GM19023 (cell line): ENCODE measurements around the gene MGAT5.
"Not testable (repeated sequence)": the region's sequence is repeated elsewhere in the genome, so short reads cannot be mapped to it uniquely, and the experiment has no call there.

Experiments
- ATAC-seq: cut with Tn5 transposase; IDR thresholded peaks from one replicate; pipeline ENCODE4 v1.9.1; 2021; ENCODE audit warnings: mild to moderate bottlenecking, moderate library complexity; ENCODE audit not compliant: unreplicated experiment

The MGAT5 gene

DNA sequence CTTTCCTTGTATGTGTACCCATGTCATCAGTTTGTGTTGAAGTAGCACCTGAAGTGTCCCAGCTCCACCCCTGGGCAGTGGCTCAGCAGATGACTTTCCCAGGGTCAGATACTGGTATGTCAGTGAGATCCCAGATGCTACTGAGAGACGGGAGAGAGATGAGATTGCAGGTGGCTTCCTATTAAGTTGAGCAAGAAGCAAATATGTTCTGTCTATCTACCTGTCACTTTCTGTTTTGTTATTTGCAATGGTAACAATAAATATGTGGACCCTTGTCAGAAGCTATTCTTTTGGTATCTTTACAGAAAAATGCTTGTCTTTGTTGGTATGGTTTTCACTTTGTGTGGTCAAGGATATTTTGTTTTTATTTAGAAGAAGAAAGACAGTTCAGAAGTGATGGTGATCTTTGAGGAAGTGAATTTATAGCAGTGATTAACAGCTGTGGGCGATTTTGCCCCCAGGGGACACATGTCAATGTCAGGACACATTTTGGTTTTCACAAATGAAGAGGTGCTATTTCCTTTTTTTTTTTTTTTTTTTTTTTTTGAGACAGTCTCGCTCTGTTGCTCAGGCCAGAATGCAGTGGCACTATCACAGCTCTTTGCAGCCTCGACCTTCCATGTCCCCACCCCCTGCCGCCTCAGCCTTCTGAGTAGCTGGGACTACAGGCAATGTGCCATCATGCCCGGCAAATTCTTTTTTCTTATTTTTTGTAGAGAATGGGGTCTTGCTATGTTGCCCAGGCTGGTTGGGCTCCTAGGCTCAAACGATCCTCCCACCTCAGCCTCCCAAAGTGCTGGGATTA lies 21.4 kb downstream of the MGAT5 start:
- ATAC-seq = peak; percentile 74

DNA sequence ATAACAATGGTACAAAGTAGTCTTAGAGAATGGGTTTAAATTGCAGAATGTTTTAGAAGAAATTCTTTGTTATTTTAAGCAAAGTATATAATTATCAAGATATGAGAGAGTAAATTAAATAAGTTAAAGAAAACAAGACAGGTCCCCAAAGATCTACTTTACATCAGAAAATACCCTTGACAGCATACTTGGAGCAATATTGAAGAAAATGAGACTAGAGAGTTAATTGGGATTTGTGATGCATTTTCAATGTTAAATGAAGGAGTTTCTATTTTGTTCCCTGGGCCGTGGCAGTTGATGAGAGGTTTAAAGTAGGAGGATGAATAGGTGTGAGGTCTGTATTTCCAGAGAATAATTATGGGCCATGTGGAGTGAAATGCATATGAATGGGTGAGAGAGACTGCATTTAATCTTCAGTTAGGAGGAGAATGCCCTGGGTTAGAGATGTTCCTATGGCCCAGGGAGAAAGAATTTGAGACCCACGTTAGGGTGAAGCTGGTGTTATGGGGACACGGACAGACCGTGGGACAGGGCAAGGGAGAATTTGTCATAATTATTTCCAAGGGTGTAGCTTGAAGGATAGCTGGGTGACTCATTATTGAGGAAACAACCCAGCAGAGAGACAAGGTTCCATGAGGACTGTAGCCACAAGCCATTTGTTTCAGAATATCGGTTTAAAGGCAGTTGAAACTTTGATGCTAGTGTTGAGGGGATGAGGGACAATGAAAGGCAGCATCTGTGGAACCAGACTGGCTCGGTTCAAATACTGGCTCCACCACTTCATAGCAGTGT lies 22.7 kb downstream of the MGAT5 start:
- ATAC-seq = no peak

DNA sequence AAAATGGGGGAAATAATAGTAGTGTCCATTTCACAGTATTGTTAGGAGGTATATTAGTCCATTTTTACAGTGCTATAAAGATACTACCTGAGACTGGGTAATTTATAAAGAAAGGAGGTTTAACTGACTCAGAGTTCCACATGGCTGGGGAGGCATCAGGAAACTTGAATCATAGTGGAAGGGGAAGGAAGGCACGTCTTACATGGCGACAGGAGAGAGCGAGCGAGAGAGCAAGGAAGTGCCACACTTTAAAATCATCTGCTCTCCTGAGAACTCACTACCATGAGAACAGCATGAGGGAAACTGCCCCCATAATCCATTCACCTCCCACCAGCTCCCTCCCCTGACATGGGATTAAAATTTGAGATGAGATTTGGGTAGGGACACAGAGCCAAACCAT lies 23.4 kb downstream of the MGAT5 start:
- ATAC-seq = no peak

DNA sequence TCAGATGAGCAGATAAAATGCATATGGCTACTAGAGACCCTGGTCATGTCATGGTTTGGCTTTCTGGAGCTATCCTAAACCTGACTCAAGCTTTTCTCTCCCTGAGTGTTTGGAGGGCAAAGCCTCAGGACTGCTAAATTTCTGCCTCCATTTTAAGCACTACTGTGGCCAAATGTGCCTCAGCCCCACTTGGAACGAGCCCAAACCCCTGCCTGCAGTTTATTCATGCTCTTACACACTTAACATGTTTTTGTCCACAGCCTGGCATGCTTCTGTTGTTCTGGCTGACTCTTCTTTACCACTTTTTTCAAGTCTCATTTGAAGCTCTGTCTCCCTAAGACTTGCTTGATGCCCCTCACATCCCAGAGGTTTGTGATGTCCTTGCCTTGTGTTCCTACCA lies 24.7 kb downstream of the MGAT5 start:
- ATAC-seq = no peak

DNA sequence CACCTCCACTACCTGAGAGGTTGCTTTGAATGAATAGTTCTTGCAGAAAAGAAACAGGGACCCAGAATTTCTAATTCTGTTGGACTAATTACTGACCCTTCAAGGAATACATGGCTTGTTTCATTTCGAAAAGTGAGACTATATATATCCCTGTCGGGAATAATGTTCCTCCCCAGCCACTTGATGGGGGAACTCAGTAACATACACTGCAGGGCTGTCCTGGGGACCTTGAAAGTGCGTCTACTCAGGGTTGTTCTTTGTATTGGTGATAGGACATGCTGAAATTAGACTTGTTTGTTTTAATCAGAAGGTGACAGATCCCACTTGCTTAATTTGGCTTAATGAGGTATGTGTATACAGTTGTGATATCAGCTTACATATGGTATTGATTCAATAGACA lies 25.5 kb downstream of the MGAT5 start:
- ATAC-seq = no peak

DNA sequence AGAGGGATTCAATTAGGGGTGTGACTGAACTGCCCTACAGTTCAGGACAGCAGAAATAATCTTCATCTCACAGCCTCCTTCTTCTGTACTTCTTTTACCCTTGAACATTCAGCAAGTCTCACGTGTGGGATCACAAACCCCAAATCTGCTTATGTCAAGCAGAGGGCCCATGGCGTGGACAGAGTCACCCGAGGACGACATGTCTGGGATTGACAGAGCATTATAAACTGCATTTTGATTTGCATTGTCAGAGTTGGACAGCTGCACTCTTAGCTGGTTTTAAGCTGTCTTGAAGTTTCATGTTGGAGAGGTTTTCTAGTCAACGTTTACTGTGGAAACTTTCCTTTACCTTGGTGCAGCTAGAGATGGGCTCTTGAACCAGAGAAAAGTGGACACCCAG lies 26.4 kb downstream of the MGAT5 start:
- no peak for ATAC-seq

DNA sequence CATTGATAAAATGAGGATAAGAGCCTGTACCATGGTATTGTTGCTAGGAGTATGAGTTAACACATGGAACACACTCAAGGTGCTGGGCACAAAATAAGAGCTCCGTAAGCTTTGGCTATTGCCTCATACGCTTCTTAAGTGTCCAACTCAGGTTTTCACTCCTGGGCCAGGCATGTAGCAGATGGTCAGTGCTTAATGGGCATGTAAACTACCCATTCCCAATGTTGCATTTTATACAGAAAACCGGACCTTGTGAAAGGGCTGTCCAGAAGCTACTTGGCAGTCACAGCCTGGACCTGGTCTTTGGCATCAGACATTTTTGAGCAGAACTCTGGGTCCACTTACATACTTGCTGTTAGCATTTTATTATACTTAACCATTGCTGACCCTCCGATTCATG lies 26.9 kb downstream of the MGAT5 start:
- no peak for ATAC-seq

DNA sequence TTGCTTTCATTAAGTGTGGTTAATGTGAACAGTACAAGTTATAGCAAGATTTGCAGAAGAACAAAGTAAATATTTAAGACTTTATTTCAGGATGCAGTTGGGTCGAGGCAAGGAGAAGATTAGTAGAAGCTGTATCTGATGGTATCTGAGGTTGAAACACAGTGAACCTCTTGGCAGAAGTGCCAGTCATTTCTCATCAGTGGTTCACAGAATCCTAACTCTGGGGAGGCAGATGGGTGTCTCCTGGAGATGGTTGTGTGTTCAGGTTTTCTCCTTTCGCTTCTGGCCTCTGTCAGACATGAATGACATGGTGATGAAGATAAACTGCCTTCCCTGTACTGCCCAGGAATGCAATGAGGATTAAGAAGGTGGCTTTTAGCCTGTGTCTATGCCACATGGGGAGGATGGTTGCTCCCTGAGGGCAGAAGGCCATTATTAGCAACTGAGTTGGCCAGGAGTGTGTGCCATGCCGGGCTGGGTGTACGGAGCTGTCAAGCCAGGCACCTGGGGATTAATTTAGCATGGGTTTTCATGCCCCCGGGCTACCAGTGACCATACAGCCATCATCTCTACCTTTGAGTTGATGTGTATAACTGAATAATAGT lies 28.0 kb downstream of the MGAT5 start:
- no peak for ATAC-seq

DNA sequence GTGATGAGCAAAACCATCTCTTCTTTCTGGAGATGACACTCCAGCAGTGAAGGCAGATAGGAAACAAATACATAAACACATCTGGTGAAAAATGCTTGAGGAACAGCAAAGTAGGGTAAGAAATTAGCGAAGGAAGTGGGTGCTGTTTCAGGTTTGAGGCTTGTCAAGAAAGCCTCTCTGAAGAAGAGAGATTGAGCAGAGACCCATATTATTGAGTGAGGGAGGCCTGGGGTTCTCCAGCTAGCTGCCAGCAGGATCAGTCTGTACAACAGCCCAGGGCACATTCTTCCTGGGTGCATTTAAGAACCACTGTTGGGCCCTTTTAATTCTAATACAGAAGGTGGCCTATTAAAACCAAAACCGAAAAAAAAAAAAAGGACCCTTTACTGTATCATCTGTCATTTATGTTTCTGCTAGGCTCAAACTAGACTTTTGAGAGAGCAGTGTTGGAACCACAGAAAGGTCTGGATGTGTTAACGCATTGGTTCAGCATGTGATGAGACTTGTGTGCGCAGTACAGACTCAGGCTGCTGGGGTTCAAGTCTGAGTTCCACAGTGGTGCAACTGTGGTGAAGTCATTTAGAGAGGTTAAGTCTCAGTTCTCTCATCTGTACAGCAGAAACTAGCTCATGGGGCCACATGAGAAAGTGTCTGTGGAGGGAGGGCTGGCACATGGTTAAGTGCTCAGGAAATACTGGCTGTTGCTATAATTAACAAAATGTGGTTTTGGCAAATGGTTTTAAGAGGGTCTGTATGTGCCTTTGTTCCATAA lies 28.9 kb downstream of the MGAT5 start:
- ATAC-seq = peak; percentile 92

DNA sequence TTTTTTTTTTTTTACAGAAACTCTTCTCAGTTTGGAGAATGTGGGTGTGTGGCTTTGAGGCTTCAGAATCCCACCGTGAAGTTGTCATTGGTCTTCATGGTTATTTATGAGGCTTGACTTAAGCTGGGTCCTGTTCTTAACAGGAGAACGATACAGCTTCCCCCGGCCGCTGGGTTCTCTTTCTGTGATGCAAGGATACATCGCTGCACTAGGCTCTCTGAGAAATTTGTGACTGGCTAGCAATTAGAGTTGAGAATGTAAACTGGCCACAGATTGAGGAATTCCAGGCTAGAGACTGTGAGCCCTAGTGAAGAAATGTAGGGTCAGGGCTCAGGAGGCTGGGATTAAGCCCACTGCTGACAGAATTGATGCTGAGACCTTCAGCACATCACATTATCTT lies 29.8 kb downstream of the MGAT5 start:
- no peak for ATAC-seq

DNA sequence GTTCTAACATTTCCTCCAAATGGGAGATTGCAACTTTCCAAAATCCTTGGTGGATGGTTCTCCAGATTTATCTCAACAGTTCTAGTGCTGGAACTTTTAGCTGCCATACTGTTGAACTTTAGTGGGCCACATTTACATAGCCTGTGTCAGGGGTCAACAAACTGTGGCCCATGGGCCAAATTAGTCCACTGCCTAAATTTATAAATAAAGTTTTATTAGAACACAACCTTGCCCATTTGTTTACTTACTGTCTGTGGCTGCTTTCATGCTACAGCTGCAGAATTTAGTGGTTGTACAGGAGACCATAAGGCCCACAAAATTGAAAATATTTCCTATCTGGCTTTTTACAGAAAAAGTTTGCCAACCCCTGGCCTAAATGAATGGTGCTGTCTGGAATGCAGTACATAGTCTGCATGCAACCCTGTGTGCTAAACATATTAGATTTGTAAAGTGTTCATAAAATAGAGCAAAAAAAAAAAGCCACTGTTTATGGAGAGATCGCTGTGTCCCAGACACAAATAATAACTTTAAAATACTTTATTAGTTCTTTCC lies 30.3 kb downstream of the MGAT5 start:
- ATAC-seq = no peak

DNA sequence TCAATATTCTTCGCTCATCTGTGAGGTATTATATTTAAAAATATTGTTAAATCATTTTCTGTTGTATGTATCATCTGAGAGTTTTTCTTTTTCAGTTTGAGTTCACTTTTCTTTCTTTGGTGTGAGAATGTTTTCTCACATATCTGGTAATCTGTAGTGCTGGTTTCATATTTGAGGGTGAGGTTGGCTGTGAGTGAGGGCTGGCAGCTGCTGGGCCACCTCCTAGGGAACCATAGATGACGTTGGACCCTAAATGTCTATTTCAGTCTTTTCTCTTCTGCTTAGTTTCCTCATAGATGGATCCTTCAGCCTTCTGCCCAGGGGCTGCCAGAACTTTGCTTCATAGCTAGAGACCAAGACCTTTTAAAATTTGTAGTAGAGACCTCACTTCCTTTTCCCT lies 33.5 kb downstream of the MGAT5 start:
- peak; percentile 33 for ATAC-seq

DNA sequence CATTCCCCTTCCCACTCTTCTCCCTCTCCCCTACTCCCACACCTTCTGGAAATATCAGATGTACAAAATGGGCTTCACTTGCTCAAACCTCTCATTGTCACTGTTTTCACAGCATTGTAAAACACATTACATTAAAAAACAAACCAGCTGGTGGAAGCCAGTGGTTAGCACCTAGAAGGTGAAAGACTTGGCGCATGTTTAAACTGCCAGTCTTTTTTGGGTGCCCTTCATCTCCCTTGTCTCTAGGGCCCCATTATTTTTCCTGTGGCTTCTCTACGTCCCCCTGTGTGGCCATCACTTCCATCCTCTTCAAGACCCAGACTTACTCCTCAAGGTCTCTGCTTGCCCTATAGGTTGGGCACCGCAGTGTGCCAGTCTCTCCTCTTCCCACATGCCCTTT lies 34.9 kb downstream of the MGAT5 start:
- no peak for ATAC-seq

DNA sequence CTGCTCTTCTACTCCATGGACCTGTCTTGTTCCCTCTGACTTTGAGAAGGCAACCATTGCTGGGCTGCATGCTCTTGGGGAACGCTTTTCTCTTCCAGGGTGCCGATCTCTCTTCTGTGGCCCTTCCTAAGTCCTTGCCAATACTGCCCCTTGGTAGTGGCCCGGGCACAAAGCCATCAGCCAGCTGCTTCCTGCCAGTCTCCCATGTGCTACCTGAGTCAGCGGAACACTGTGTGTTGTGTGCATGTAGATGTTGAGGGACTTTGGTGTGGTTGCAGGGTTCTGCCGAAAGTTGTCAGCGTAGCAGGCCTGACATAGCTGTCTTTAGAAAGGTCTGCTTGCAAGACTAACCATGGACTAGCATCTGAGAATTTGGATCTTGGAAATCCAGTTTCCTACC lies 35.4 kb downstream of the MGAT5 start:
- no peak for ATAC-seq

DNA sequence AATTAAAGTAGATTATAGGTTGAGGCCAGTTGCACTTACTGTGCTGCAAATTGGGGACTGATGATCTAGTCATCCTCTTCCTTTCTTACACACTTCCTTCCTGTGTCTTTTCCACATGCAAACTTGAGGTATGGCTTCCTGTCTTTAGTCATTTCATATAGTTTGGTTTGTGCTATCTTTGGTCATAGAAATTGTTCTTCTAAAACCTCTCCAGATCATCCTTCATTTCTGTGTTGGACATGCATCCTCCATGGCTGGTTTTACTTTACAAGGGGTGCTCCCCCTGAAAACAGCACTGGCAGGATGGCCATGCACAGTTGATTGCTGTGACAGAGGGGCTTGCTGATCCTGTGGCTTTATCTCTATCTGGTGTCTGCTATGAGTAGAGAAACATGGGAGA lies 36.5 kb downstream of the MGAT5 start:
- ATAC-seq = peak; percentile 52

DNA sequence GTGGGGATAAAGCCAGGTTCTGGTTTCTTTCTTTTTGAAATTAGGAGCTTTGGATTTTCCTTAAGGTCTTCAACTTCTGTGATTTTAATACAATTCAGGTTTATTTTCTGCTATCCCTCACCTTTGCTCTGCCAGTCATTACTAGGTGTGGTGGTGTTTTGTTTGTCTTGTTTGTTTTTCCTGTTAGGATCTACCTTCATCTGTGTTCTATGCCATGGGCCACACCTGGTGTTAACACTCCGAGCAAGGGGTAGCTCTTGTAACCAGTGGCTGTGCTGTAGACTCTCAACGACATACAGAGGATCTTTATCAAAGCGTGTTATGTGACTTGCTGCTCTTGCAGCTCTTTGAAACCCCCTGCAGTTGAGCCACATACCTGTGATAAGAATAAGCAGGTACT lies 38.6 kb downstream of the MGAT5 start:
- no peak for ATAC-seq

DNA sequence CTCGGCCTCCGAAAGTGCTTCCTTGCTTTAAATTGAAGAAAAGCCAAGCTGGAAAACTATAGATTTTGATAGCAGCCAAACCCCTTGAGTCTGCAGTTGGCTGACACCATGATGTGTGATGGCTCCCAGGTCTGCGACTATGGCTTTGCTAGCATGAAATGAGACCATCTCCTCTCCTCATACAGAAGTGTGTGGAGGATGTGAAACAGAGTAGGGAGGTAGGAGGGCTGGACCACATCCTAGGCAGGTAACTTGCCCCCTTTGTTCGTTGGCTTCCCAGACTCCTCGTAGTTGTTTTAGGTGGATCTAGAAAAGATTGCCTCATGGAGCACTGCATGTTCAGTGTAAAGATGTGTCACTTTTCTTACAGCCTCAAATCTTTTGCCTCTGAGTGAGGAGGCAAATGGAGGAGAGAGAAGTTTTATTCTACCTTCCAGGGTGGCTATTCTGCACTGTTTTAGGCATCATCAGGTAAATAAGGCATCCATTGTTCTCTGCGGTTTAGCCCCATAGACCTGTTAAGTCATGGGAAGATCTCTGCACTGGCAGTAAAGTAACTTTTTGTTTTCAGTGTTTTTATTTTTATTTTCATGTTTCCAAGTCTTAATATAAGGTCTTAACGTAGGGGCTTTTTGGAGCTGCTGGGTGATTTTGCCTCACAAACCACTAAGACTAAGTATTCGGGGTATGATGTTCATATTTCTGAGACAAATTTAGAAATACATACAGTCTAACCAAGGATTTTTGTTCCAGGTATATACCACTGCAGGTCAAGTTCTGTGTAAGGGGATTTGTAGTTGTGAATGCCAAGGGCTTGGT lies 40.1 kb downstream of the MGAT5 start:
- ATAC-seq = no peak

DNA sequence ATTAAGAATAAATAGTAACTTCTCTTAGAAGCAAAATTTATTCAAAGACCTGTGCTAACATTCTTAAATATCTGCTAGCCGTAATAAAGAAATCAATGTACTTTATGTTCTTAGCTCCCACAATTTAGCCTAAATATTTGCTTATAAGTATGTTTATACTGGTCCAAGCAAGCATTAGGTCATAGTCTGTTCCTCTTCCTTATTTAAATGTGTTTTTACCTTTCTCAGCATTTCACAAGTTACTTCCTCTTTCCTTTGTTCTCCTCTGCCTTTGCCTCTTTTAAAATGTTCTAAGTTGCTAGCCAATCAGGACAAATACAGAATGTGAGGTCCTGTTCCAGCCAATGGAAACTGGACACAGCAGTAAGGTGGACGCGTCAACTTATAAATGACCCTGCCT lies 40.7 kb downstream of the MGAT5 start:
- ATAC-seq = not testable (repeated sequence)

DNA sequence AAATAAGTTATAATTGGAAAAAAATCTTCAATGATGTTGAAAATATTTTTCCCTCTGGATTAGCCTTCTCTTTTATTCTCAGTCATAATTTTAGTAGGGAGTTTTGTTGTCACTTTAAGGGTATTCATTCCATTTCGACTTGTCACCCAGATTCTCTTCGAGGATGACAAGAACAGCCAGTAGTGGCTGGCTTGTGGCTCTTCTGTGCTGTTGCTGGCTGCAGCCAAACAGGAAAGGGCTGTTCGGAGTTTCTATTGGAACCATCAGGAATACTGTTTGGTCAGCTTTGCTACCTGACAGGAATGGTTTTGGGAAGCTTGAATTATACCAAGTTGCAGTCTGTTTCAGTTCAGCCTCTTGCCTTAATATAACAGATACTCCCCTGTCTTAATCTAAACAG lies 41.6 kb downstream of the MGAT5 start:
- ATAC-seq = no peak

DNA sequence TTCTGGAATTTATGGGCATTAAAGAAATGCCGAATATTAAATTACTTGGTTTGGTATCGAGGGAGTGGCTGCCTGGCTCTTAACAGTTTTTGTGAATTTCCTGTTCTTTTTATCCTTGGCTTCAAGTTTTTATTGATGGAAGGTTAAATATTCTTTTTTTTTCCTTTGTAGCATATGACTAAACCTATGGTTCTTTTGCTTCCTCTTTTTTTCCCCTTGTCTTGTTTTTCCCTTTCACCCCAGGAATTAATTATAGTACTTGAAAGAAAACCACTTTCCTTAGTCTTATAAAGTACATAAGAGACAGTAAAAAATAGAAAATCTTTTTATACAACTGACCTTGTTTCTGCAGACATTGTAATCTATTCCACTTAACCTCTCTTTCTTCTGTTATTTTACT lies 42.4 kb downstream of the MGAT5 start:
- ATAC-seq = no peak
